ENCODE measurements around the gene RIN3. TPM values are rescaled to one million over a fixed set of nuclear protein-coding genes. Genes with fewer than 3 reads are reported as not detected.

Gene RIN3
- total RNA-seq, 2 donors from 2014 or later = 30.9 to 34.0 TPM

DNA sequence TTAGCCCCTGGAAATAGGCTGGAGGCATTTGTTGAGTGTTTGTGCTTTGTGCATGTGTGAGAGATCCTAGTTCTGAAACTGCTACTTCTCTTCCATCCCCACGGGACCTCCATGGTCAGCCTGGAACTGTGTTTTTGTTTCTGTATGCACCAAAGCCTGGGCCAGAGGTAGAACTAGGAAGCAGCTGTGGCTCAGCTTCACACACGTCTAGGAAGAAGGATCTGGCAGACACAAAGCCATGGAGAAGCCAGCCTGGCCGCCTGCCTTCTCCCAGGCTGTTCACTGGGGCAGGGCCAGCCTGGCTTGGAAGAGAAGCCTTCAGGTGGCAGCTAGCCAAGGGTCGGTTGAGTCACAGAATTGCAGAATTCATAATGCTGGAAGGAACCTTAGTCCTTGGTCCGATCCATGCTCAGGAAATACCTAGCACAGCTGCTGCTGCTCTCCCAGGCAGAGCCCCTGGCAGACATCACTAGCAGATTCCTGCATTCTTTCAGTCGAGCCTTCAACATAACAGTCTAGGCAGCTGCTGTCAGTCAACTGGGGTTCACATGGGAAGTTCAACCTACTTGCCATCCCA lies 27.0 kb downstream of the RIN3 start:
- intact Hi-C loops (cut with DNase I) = no loop called here
- peak; percentile 97 for DNase-seq (ENCODE audit: low spot score)

DNA sequence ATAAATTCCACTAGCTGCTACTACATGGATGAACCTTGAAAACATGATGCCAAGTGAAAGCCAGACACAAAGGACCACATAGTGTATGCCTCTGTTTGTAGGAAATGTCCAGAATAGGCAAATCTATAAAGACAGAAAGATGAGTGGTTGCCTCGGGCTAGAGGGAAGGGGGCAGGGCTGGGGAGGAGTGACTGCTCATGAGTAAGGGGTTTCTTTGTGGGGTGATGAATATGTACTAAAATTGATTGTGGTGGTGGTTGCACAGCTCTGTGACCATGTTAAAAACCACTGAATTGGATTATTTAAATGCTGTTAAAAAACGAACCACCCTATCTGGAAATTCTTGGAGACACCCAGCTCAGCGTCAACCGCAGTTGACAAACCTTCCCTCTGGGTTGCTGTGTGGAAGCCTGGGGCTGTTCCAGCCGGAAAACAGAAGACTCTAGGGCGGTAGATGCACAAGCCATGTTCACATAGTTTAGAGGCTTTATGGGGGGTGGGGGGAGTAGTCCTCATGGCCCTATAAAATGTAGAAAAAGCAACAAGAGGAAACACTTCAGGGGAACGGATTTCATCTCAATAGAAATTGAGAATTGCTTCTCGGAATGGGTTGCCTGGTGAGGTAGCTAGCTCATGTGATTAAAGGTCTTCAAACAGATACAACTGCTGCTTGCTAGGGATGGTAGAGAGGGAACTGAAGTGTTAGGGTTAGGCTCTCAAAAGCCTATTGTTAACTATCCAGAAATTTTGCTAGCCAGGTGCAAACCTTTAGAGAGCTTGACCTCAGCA lies 29.4 kb downstream of the RIN3 start:
- intact Hi-C loops (cut with DNase I) = no loop called here
- no peak for DNase-seq (ENCODE audit: low spot score)

DNA sequence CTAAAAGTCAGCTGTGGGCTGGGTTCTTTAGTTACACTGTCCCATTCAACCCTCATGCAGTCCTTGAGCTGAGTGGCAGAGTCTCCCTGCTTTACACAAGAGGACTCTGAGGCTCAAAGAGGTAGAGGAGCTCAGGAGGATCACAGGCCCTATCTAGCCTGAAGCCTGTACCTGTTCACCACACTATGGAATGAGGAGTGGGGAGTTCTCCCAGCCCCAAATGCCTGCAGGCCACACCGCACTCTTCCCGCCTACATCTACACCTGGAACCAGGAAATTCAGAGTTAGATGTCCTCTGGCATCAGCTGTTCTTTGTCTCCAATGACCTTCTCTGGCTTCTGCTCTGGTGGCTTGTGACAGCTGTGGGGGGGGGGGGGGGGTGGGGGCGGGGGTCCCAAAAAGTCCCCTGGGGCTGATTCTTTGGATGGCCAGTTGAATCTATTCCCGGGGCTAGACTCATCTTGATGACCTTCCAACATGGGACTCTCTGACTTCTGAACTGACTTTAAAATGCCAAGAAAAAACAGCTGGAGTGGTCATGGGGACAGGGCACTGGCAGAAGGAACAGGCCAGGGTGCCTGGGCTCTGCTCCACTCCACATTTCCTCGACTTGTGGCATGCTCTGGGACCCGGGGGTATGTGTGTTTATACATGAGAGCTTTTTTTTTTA lies 30.6 kb downstream of the RIN3 start:
- DNase-seq (ENCODE audit: low spot score) = no peak
- intact Hi-C loops (cut with DNase I) = no loop called here

DNA sequence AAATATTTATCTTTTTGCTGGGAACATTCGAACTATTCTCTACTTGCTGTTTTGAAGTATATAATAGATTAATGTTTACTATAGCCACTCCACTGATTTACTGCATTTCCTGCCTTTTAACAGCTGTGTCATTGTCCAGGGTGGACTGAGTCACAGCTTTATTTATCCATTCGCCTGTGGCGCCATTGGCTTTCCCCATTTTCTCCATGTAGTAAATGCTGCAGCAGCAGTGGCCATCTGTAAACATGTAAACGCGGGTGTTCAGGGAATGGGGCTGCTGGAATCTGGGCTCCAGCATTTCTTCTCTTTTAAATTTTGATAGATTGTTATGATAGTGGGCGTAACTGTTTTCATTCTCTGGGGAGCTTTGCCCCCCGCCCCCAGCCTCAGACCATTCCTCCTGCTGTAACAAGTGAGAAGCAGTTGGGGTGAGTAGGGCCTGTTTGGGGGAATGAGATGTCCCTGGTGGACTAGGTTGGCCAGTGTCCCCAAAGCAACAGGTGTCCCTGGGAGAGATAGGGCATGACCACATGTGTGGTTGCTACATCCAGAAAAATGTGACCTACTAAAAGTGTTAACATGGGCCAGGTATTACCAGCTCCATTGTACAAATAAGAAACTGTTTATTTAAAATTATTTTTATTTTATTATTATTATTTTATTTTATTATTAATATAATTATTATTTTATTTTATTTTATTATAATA lies 32.9 kb downstream of the RIN3 start:
- intact Hi-C loops (cut with DNase I) = no loop called here
- no peak for DNase-seq (ENCODE audit: low spot score)

DNA sequence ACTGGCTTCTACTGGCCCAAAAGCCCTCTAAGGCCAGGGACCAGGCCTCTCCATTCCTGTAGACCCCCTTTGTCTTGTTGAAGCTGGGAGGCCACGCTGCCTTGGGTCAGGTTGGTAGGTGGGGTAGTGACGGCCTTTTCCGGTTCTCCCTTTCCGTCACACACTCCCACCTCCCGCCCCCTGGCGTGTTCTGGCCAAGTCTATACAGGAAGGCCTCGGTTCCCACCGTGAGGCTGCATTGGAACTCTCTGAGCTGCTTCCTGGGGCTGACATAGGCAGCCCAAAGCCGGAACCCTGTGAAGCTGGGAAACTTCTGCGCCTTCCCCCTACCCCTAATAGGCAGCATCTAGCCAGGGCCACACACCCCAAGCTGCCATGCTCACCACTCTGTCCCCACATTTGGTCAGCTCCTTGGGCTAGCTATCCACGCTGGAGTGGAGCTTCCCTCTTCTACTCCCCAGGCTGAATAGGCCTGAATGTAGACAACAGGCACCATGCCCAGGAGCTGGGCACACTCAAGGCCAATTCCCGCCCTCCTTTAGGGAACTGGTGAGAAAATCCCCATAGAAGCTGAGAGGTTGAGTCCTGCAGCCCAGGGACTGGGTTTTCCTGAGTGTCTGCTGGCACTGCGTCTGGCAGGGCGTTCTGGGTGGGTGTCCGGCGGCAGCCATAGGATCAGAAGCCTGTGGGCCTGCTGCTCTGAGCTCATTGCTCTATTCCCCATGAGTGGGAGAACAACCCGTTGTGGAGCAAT lies 35.7 kb downstream of the RIN3 start:
- intact Hi-C loops (cut with DNase I) = no loop called here
- no peak for DNase-seq (ENCODE audit: low spot score)

DNA sequence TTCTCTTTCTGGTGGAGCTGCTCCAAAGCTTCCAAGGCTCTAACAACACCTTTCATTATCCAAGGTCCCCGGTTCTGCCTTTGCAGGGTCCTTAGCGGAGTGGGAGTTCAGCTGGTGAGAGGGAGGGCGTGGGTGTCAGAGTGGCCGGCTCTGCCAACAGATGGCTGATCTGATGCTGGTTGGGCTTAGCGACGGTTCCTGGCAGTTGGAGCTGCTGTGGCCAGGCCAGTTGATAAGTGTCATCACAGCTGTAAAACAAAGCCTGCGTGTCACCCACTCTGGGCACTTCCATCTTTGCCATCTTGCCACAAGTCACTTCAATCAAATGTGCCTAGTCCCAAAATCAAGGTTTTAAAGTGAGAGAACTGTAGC lies 36.3 kb downstream of the RIN3 start:
- intact Hi-C loops (cut with DNase I) = no loop called here
- DNase-seq (ENCODE audit: low spot score) = peak; percentile 92

GRCh38 chr14:92551044-92551841 lies 37.7 kb downstream of the RIN3 start:
- DNase-seq (ENCODE audit: low spot score) = no peak
- intact Hi-C loops (cut with DNase I) = no loop called here

- intact Hi-C loops (cut with DNase I) = no loop called here
- no peak for DNase-seq (ENCODE audit: low spot score)
Observed at GRCh38 chr14:92552066-92552465, 38.5 kb downstream of the RIN3 start.

- intact Hi-C loops (cut with DNase I) = no loop called here
- no peak for DNase-seq (ENCODE audit: low spot score)
Observed at GRCh38 chr14:92553438-92553837, 39.9 kb downstream of the RIN3 start.

- DNase-seq (ENCODE audit: low spot score) = no peak
- intact Hi-C loops (cut with DNase I) = no loop called here
Observed at GRCh38 chr14:92555465-92556111, 42.0 kb downstream of the RIN3 start.

GRCh38 chr14:92556255-92556741 lies 42.7 kb downstream of the RIN3 start:
- no peak for DNase-seq (ENCODE audit: low spot score)
- intact Hi-C loops (cut with DNase I) = no loop called here

DNA sequence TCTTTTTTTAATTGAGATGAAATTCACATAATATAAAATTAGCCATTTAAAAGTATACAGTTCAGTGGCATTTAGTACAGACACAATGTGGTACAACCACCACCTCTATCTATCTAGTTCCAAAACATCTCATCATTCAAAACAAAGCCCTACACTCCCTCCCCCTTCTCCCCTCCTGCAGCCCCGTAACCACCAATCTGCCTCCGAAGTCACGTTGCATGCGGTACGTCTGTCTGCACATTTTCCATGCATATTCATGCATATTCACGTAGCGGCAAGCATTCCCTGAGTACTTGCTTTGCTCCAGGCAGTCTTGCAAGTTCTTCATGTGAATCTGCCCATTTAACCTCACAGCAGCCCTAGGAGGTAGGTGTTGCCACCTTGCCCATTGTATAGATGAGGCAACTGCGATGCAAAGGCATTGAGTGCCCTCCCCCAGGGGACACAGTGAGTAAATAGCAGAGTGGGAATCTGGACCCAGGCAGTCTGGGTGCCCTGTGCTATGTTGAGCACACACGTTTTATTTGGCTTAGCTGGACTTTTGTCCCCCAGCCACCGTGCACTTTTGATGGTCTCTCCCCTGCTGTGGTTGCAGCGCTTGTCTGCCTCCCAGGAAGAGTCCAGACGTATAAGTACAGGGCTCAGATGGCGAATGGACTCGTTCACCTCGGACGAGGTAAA lies 43.4 kb downstream of the RIN3 start:
- no peak for DNase-seq (ENCODE audit: low spot score)
- intact Hi-C loops (cut with DNase I) = no loop called here

DNA sequence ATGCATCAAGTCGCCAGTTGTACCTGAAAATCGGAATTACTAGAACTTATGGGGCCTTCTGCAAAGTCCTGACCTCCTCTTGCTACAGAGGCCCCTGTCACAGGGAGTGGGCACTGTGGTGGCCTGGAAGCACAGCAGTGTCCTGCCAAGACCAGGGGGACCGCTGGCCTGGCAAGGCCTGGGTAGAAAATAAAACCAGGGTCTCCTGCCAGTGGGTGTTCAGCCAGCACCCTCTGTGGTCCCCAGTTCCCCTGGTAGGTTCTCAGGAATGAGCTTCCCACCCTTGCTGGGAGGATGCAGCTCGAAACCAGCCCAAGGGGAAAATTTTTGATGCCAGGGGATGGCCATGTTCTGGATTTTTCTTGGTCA lies 43.9 kb downstream of the RIN3 start:
- no peak for DNase-seq (ENCODE audit: low spot score)
- intact Hi-C loops (cut with DNase I) = no loop called here

DNA sequence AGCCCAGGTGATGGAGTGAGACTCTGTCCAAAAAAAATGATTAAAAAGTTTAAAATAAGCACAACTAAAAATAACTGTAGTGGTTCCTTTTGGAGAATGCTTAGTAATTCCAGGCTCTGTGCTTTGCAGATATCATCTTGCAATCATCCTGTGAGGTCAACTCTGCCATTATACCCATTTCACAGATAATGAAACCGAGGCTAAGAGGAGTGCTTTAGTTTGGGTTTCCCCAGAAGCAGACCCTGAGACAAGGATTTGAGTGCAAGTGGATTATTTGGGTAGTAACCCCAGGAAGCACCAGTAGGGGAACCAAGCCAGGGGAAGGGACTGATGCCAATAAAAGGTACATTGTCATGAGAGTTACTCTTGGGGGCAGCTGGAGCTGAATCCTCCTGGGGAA lies 44.7 kb downstream of the RIN3 start:
- DNase-seq (ENCODE audit: low spot score) = no peak
- intact Hi-C loops (cut with DNase I) = no loop called here

DNA sequence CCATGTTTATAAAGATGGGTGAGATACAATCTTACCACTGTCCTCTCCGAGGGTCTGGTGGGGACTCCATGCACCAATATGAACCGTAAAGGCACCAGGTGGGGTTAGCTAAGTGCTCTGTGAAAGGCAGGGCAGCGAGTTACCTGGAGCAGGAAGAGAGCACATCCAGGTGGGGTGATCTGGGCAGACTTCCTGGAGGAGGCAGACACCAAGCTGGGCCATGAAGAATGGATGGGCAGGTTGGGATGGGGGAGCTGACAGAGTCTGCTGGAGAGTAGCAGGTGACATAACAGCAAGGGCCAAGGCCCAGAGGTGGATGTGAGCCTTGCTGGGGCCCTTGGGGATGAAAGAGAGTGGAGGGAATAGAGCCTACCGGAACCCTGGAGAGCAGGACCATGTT lies 45.9 kb downstream of the RIN3 start:
- intact Hi-C loops (cut with DNase I) = no loop called here
- DNase-seq (ENCODE audit: low spot score) = no peak

DNA sequence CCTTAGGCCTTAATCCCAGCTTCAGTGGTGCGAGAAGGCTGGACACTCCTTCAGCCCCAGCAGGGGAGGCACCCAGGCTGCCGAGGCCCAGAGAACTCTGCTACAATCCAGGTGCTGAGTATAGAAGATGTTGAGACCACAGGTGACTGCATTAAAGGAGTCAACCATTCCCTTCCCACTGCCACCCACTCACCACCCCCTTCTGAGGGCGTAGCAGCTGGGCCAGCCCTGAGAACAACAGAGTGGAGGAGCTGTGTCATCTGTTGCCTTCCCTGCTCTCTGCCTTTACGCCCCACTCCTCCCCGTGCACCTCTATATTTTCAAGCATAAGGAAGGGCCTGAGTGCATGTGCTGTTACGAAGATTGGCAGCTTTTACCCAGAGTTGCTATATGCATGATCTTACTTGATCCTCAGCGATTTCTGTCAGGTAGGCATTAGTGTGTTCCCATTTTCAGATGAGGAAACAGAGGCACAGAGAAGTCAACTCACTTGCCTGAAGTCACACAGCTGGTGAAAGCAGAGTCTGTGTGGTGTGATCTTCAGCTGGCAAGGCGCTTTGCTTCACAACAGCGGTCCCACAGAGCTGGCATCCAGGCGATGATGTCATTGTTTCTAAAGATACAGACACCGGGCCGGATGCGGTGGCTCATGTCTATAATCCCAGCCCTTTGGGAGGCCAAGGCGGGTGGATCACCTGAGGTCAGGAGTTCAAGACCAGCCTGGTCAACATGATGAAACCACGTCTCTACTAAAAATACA lies 46.7 kb downstream of the RIN3 start:
- no peak for DNase-seq (ENCODE audit: low spot score)

More for the DNA sequence above, 46.7 kb downstream of the RIN3 start:
- intact Hi-C loops (cut with DNase I) = loop anchor here in 1 of 2 donors (5.0 kb wide), 1 partner anchor 1212 kb away; no protein-coding TSS in a partner anchor

Measured in posterior vena cava (tissue), 2 donors.